ENCODE results near the gene PTPRH. TPM values are rescaled to one million over a fixed set of nuclear protein-coding genes. Genes with fewer than 3 reads are reported as not detected.
A peak's percentile ranks its signal among the peaks of the same experiment; 100 is the strongest.

Gene PTPRH
- total RNA-seq, 6 experiments from 2014 or later: 4.2 to 25.9 (median 12.9) TPM

GRCh38 chr19:55229789-55230182 is 20.5 kb upstream of the PTPRH start:
- WGBS (ENCODE audit: insufficient coverage, low coverage, low lambda C conversion rate, missing lambda C conversion rate): 100% methylated on average over 1 of the region's 17 CpGs
- ATAC-seq: no peak
- no peak overlapping the region for H3K4me3 ChIP-seq
- no peaks in the 10 kb centered on the region for H3K27me3 ChIP-seq
- no peaks in the 10 kb centered on the region for H3K9me3 ChIP-seq
- no peak for TF ChIP-seq POLR2A (IDR thresholded peaks at IDR 0.05)
- no peak for TF ChIP-seq CTCF (IDR thresholded peaks at IDR 0.05)
- peaks cover 0 to 43% (median 15%) of the 10 kb centered on the region in 4 donors for H3K36me3 ChIP-seq
- intact Hi-C loops (cut with DNase I): no loop called here
- peaks cover 0 to 13% (median 5%) of the 10 kb centered on the region in 4 donors for H3K4me1 ChIP-seq
- peak overlapping the region in 2 of 3 donors; percentile 74 to 78 for H3K27ac ChIP-seq
- DNase-seq: peak in 2 of 3 donors; percentile 49 to 59

- ATAC-seq (peak; percentile 1 to 11 (median 9)), DNase-seq (peak in 2 of 3 donors; percentile 51 to 57)
- Histone ChIP-seq H3K4me1 (peaks cover 0 to 13% (median 5%) of the 10 kb centered on the region in 4 donors), H3K4me3 (no peak overlapping the region), H3K9me3 (no peaks in the 10 kb centered on the region), H3K27ac (peak overlapping the region; percentile 62 to 78 (median 74)), H3K36me3 (peaks cover 0 to 38% (median 15%) of the 10 kb centered on the region in 4 donors), H3K27me3 (no peaks in the 10 kb centered on the region)
- intact Hi-C loops (cut with DNase I): no loop called here
- WGBS (ENCODE audit: insufficient coverage, low coverage, low lambda C conversion rate, missing lambda C conversion rate): no CpG with 5 or more reads among the region's 18 CpGs
- TF ChIP-seq CTCF (IDR thresholded peaks at IDR 0.05) (no peak), POLR2A (IDR thresholded peaks at IDR 0.05) (no peak)
These were observed 20.0 kb upstream of the PTPRH start for GRCh38 chr19:55229145-55229788.

GRCh38 chr19:55228403-55229031 is 19.2 kb upstream of the PTPRH start, which contains the start of gene TMEM86B:
Gene TMEM86B, minus strand, starts transcription at chr19:55228763. Its CDS starts 22 bp downstream, at chr19:55228741.
- TF ChIP-seq POLR2A (IDR thresholded peaks at IDR 0.05): peak; percentile 48
- TF ChIP-seq CTCF (IDR thresholded peaks at IDR 0.05): no peak
- peak within 1 kb of the TSS; percentile 62 to 78 (median 74) for H3K27ac ChIP-seq
- no peaks in the 10 kb centered on the region for H3K9me3 ChIP-seq
- H3K36me3 ChIP-seq: peaks cover 0 to 32% (median 13%) of the 10 kb centered on the region in 4 donors
- ATAC-seq (peak; percentile 93 to 95 (median 94)), DNase-seq (peak; percentile 75 to 86 (median 84))
- WGBS (ENCODE audit: insufficient coverage, low coverage, low lambda C conversion rate, missing lambda C conversion rate): no CpG with 5 or more reads among the region's 12 CpGs
- intact Hi-C loops (cut with DNase I): no loop called here
- peaks cover 0 to 13% (median 5%) of the 10 kb centered on the region in 4 donors for H3K4me1 ChIP-seq
- peak within 1 kb of the TSS; percentile 16 to 48 (median 43) for H3K4me3 ChIP-seq
- no peaks in the 10 kb centered on the region for H3K27me3 ChIP-seq

GRCh38 chr19:55228015-55228391 is 18.7 kb upstream of the PTPRH start:
- 35% methylated on average over 10 of the region's 17 CpGs for WGBS (ENCODE audit: insufficient coverage, low coverage, low lambda C conversion rate, missing lambda C conversion rate)
- intact Hi-C loops (cut with DNase I): no loop called here
- peak overlapping the region in 2 of 3 donors; percentile 74 to 78 for H3K27ac ChIP-seq
- ATAC-seq (peak; percentile 5 to 43 (median 20)), DNase-seq (peak in 2 of 3 donors; percentile 63 to 66)
- TF ChIP-seq POLR2A (IDR thresholded peaks at IDR 0.05) (no peak), CTCF (IDR thresholded peaks at IDR 0.05) (no peak)
- peaks cover 0 to 28% (median 9%) of the 10 kb centered on the region in 4 donors for H3K36me3 ChIP-seq
- no peaks in the 10 kb centered on the region for H3K27me3 ChIP-seq
- no peaks in the 10 kb centered on the region for H3K9me3 ChIP-seq
- H3K4me1 ChIP-seq: peaks cover 0 to 13% (median 5%) of the 10 kb centered on the region in 4 donors
- H3K4me3 ChIP-seq: peak overlapping the region; percentile 16 to 48 (median 43)

Measured in right lobe of liver (tissue), 6 donors.